ENCODE measurements around the gene DBP. TPM values are rescaled to one million over a fixed set of nuclear protein-coding genes. Genes with fewer than 3 reads are reported as not detected.

The DBP gene
- total and polyA plus RNA-seq, 7 donors: 6.2 to 14.1 (median 10.5) TPM

GRCh38 chr19:48644355-48644754 is 7.2 kb upstream of the DBP start:
- H3K36me3 ChIP-seq: no peaks in the 10 kb centered on the region
- WGBS, 2 donors: 70 to 75% methylated on average over 4 of the region's 4 CpGs
- H3K4me1 ChIP-seq: peaks cover 0 to 25% (median 20%) of the 10 kb centered on the region in 4 donors
- no peaks in the 10 kb centered on the region for H3K27me3 ChIP-seq
- H3K27ac ChIP-seq: peak overlapping the region in 3 of 4 donors; percentile 88 to 94 (median 92)
- TF ChIP-seq POLR2AphosphoS5 (IDR thresholded peaks at IDR 0.05): no peak
- intact Hi-C loops (cut with DNase I): no loop called here
- DNase-seq: no peak
- H3K9me3 ChIP-seq: no peaks in the 10 kb centered on the region
- peak overlapping the region in 3 of 4 donors; percentile 48 to 63 (median 58) for H3K4me3 ChIP-seq

- no peak for TF ChIP-seq POLR2A (IDR thresholded peaks at IDR 0.05)
- TF ChIP-seq CTCF (IDR thresholded peaks at IDR 0.05): no peak
- no peak for TF ChIP-seq EP300 (IDR thresholded peaks at IDR 0.05)
- no peak for TF ChIP-seq POLR2AphosphoS5 (IDR thresholded peaks at IDR 0.05)
- no peaks in the 10 kb centered on the region for H3K9me3 ChIP-seq
- no peaks in the 10 kb centered on the region for H3K36me3 ChIP-seq
- H3K27me3 ChIP-seq: no peaks in the 10 kb centered on the region
- no peak overlapping the region for H3K27ac ChIP-seq
- 89 to 97% methylated on average over 5 of the region's 5 CpGs for WGBS, 2 donors
- H3K4me1 ChIP-seq: peaks cover 0 to 35% (median 26%) of the 10 kb centered on the region in 4 donors
- H3K4me3 ChIP-seq: no peak overlapping the region
- no peak for DNase-seq
- intact Hi-C loops (cut with DNase I): no loop called here
Observed at GRCh38 chr19:48642862-48643261, 5.7 kb upstream of the DBP start.

GRCh38 chr19:48641850-48642249 is 4.7 kb upstream of the DBP start:
- Histone ChIP-seq H3K36me3 (no peaks in the 10 kb centered on the region), H3K4me1 (peaks cover 0 to 32% (median 28%) of the 10 kb centered on the region in 4 donors), H3K4me3 (no peak overlapping the region), H3K9me3 (no peaks in the 10 kb centered on the region), H3K27ac (no peak overlapping the region), H3K27me3 (no peaks in the 10 kb centered on the region)
- no peak for TF ChIP-seq POLR2A (IDR thresholded peaks at IDR 0.05)
- TF ChIP-seq POLR2AphosphoS5 (IDR thresholded peaks at IDR 0.05): no peak
- TF ChIP-seq EP300 (IDR thresholded peaks at IDR 0.05): no peak
- TF ChIP-seq CTCF (IDR thresholded peaks at IDR 0.05): no peak
- 93% methylated on average over 2 of the region's 2 CpGs for WGBS, 2 donors
- intact Hi-C loops (cut with DNase I): no loop called here
- no peak for DNase-seq

GRCh38 chr19:48639483-48640375 is 2.5 kb upstream of the DBP start:
- 68 to 77% methylated on average over 33 of the region's 33 CpGs for WGBS, 2 donors
- Histone ChIP-seq H3K9me3 (no peaks in the 10 kb centered on the region), H3K4me3 (no peak overlapping the region), H3K27ac (peak overlapping the region in 3 of 4 donors; percentile 91 to 99 (median 93)), H3K36me3 (no peaks in the 10 kb centered on the region), H3K27me3 (no peaks in the 10 kb centered on the region), H3K4me1 (peaks cover 0 to 33% (median 23%) of the 10 kb centered on the region in 4 donors)
- no peak for DNase-seq
- TF ChIP-seq POLR2A (IDR thresholded peaks at IDR 0.05) (no peak), CTCF (IDR thresholded peaks at IDR 0.05) (no peak), EP300 (IDR thresholded peaks at IDR 0.05) (no peak), POLR2AphosphoS5 (IDR thresholded peaks at IDR 0.05) (no peak)
- intact Hi-C loops (cut with DNase I): loop anchor here (10.0 kb wide), 2 partner anchors 325 to 835 kb away; partner anchors contain the start of genes FLT3LG and FTL

GRCh38 chr19:48638831-48639381 is 1.7 kb upstream of the DBP start:
- Histone ChIP-seq H3K4me3 (peak overlapping the region in 3 of 4 donors; percentile 61 to 89 (median 66)), H3K4me1 (peaks cover 0 to 36% (median 23%) of the 10 kb centered on the region in 4 donors), H3K36me3 (no peaks in the 10 kb centered on the region), H3K9me3 (no peaks in the 10 kb centered on the region), H3K27ac (peak overlapping the region; percentile 91 to 99 (median 96)), H3K27me3 (no peaks in the 10 kb centered on the region)
- no peak for DNase-seq
- intact Hi-C loops (cut with DNase I): loop anchor here (10.0 kb wide), 2 partner anchors 326 to 836 kb away; partner anchors contain the start of genes FLT3LG and FTL
- TF ChIP-seq CTCF (IDR thresholded peaks at IDR 0.05) (no peak), EP300 (IDR thresholded peaks at IDR 0.05) (no peak), POLR2AphosphoS5 (IDR thresholded peaks at IDR 0.05) (no peak), POLR2A (IDR thresholded peaks at IDR 0.05) (no peak)
- WGBS, 2 donors: 68 to 77% methylated on average over 16 of the region's 16 CpGs

Data from sigmoid colon (tissue), 7 donors.